ENCODE measurements around the gene IGFN1.

The IGFN1 gene

DNA sequence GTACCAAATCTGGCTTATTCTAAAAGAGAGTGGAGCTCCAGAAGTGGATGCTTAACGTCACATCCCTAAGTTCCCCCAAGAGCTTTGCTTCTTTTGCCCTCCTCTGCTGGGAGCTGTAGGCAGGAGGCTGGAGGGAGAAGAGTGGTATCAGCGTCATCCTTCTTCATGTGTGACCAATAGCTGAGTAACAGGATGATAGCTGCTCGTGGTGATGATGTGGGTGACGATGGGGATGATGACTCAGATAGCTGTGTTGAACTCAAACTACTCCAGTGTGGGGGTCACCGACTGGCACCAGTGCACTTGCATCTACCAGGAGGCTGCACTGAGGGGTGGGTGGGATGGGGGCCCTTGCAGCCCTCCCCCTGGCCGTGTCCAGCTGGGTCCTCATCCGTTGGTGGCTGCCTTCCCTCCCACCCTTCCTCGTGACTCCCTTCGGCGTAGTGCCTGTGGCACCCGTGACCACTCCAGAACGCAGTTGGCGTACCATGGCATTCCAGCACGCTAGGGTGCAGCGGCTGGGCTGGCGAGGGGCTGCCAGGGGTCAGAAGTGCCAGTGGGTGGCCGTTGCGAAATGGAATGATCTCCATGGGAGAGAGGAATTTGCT lies 1.1 kb downstream of the IGFN1 start:
- TF ChIP-seq, protein P1, sequence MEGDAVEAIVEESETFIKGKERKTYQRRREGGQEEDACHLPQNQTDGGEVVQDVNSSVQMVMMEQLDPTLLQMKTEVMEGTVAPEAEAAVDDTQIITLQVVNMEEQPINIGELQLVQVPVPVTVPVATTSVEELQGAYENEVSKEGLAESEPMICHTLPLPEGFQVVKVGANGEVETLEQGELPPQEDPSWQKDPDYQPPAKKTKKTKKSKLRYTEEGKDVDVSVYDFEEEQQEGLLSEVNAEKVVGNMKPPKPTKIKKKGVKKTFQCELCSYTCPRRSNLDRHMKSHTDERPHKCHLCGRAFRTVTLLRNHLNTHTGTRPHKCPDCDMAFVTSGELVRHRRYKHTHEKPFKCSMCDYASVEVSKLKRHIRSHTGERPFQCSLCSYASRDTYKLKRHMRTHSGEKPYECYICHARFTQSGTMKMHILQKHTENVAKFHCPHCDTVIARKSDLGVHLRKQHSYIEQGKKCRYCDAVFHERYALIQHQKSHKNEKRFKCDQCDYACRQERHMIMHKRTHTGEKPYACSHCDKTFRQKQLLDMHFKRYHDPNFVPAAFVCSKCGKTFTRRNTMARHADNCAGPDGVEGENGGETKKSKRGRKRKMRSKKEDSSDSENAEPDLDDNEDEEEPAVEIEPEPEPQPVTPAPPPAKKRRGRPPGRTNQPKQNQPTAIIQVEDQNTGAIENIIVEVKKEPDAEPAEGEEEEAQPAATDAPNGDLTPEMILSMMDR (IDR thresholded peaks at IDR 0.05; ENCODE audit: borderline replicate concordance, insufficient read depth, low read depth, low read length) = no peak
- no peak overlapping the region for H3K4me3 ChIP-seq (ENCODE audit: low read depth, low read length)

GRCh38 chr1:201192261-201192788 lies 1.7 kb downstream of the IGFN1 start:
- H3K4me3 ChIP-seq (ENCODE audit: low read depth, low read length) = no peak overlapping the region
- TF ChIP-seq, protein P1 (IDR thresholded peaks at IDR 0.05; ENCODE audit: borderline replicate concordance, insufficient read depth, low read depth, low read length) = no peak

DNA sequence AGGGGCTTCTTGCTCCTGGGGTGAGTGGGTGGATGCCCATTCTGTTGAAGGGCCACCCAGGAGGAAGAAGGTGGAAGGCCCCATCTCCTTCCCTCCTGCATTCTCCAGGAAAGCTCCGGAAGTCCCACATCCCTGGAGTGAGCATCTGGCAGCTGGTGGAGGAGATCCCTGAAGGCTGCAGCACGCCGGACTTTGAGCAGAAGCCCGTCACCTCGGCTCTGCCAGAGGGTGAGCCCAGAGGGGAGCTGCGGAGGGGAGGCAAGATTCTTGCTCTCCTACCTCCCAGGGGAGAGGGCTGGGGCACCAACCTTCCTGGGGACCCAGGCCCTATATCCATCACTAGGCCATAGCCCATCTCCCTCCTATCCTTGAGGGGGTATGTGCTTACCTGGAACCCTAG lies 3.4 kb downstream of the IGFN1 start:
- H3K4me3 ChIP-seq (ENCODE audit: low read depth, low read length) = no peak overlapping the region
- TF ChIP-seq, protein P1 (IDR thresholded peaks at IDR 0.05; ENCODE audit: borderline replicate concordance, insufficient read depth, low read depth, low read length) = no peak

DNA sequence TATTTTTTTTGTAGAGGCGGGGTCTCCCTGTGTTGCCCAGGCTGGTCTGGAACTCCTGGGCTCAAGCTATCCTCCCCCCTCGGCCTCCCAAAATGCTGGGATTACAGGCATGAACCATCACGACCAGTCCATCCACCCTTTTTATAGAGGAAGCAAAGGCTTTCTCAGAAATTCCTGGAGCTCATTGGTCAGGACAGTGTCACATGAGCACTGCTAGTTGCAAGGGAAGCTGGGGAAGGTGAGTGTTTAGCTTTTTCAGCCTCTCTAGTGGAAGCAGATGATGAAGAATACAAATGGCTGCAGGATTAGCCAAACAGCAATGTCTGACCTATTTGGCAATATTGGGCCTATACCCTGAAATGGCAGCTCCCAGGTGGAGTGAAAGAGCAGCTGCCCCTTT lies 8.0 kb downstream of the IGFN1 start:
- H3K4me3 ChIP-seq (ENCODE audit: low read depth, low read length) = no peak overlapping the region
- TF ChIP-seq, protein P1 (IDR thresholded peaks at IDR 0.05; ENCODE audit: borderline replicate concordance, insufficient read depth, low read depth, low read length) = no peak

GRCh38 chr1:201205036-201205435 lies 14.4 kb downstream of the IGFN1 start:
- no peak overlapping the region for H3K4me3 ChIP-seq (ENCODE audit: low read depth, low read length)
- TF ChIP-seq, protein P1 (IDR thresholded peaks at IDR 0.05; ENCODE audit: borderline replicate concordance, insufficient read depth, low read depth, low read length) = no peak

GRCh38 chr1:201206176-201206575 lies 15.6 kb downstream of the IGFN1 start:
- TF ChIP-seq, protein P1 (IDR thresholded peaks at IDR 0.05; ENCODE audit: borderline replicate concordance, insufficient read depth, low read depth, low read length) = no peak
- no peak overlapping the region for H3K4me3 ChIP-seq (ENCODE audit: low read depth, low read length)

GRCh38 chr1:201207046-201207445 lies 16.4 kb downstream of the IGFN1 start:
- H3K4me3 ChIP-seq (ENCODE audit: low read depth, low read length) = no peak overlapping the region
- TF ChIP-seq, protein P1 (IDR thresholded peaks at IDR 0.05; ENCODE audit: borderline replicate concordance, insufficient read depth, low read depth, low read length) = no peak

Data from GM12875 (cell line).